Colonic mucosa (tissue), 4 donors: ENCODE measurements around the gene BICC1. TPM values are rescaled to one million over a fixed set of nuclear protein-coding genes. Genes with fewer than 3 reads are reported as not detected.

Experiments used
- DNase-seq: peaks from one replicate; pipeline ENCODE4 v3.0.0-alpha.2; 2020
- H3K27ac ChIP-seq: fragments of 200-600 bp; one replicate; pipeline ENCODE4 v1.8.0; 2021
- H3K27me3 ChIP-seq: fragments of 200-600 bp; one replicate; pipeline ENCODE4 v1.8.0; 2021
- H3K36me3 ChIP-seq: fragments of 200-600 bp; one replicate; pipeline ENCODE4 v1.8.0; 2021
- H3K4me1 ChIP-seq: fragments of 200-600 bp; one replicate; pipeline ENCODE4 v1.8.0; 2021; ENCODE audit warnings: mild to moderate bottlenecking
- H3K4me3 ChIP-seq: fragments of 200-600 bp; one replicate; pipeline ENCODE4 v1.8.0; 2021
- H3K9ac ChIP-seq, 2 donors: one replicate each; pipeline ENCODE4 v1.7.0; 2013; ENCODE audit warnings: control low read depth in 2 of 2, low read depth in 2 of 2, low read length in 2 of 2
- H3K9me3 ChIP-seq: fragments of 200-600 bp; one replicate; pipeline ENCODE4 v1.8.0; 2021
- CTCF ChIP-seq: fragments of 200-600 bp; IDR thresholded peaks from one replicate; pipeline ENCODE4 v1.8.0; 2022; ENCODE audit warnings: antibody characterized with exemption, mild to moderate bottlenecking
- intact Hi-C: fragments of 100-400 bp; cut with DNase I; formaldehyde crosslinking; loops from one replicate; pipeline ENCODE4 v1.14.1; 2022
- total RNA-seq, 2 donors: library from RNA; stranded (reverse); fragmentation: NEBNext Ultra II Directional in 1 of 2; extraction: Animal tissue kit (Norgen Biotek cat#: 25700) in 1 of 2; gene quantifications; one replicate each; pipeline ENCODE4 v1.2.1, GENCODE V29; 2021
- donor health status: healthy.
- donor health status: DM: no; HTN: no; CAD: no.
- donor health status: DM: no; HTN: no; CAD: no.

Gene BICC1
- total RNA-seq, 2 donors from 2014 or later, result 1.3 to 2.9 TPM

GRCh38 chr10:58660575-58661255 is 148.0 kb downstream of the BICC1 start:
- no peak overlapping the region for H3K27ac ChIP-seq
- no peak overlapping the region for H3K9ac ChIP-seq
- TF ChIP-seq CTCF, result no peak
- no peak overlapping the region for H3K4me3 ChIP-seq
- intact Hi-C loops, result no loop called here
- no peaks in the 10 kb centered on the region for H3K4me1 ChIP-seq
- DNase-seq, result no peak
- no peaks in the 10 kb centered on the region for H3K9me3 ChIP-seq
- H3K27me3 ChIP-seq, result no peaks in the 10 kb centered on the region
- H3K36me3 ChIP-seq, result no peaks in the 10 kb centered on the region

- DNase-seq, result no peak
- no peak overlapping the region for H3K4me3 ChIP-seq
- no peaks in the 10 kb centered on the region for H3K36me3 ChIP-seq
- intact Hi-C loops, result no loop called here
- H3K9ac ChIP-seq, result no peak overlapping the region
- H3K27ac ChIP-seq, result no peak overlapping the region
- no peaks in the 10 kb centered on the region for H3K4me1 ChIP-seq
- no peaks in the 10 kb centered on the region for H3K9me3 ChIP-seq
- no peak for TF ChIP-seq CTCF
- no peaks in the 10 kb centered on the region for H3K27me3 ChIP-seq
These were observed 148.7 kb downstream of the BICC1 start for GRCh38 chr10:58661336-58661735.

GRCh38 chr10:58661902-58662301 is 149.2 kb downstream of the BICC1 start:
- H3K4me1 ChIP-seq, result no peaks in the 10 kb centered on the region
- H3K9ac ChIP-seq, result no peak overlapping the region
- TF ChIP-seq CTCF, result no peak
- no peaks in the 10 kb centered on the region for H3K9me3 ChIP-seq
- H3K27me3 ChIP-seq, result no peaks in the 10 kb centered on the region
- intact Hi-C loops, result no loop called here
- no peak for DNase-seq
- H3K4me3 ChIP-seq, result no peak overlapping the region
- H3K27ac ChIP-seq, result no peak overlapping the region
- no peaks in the 10 kb centered on the region for H3K36me3 ChIP-seq

- H3K4me1 ChIP-seq, result no peaks in the 10 kb centered on the region
- no peaks in the 10 kb centered on the region for H3K27me3 ChIP-seq
- no peak overlapping the region for H3K27ac ChIP-seq
- H3K4me3 ChIP-seq, result no peak overlapping the region
- no peaks in the 10 kb centered on the region for H3K36me3 ChIP-seq
- no peak for TF ChIP-seq CTCF
- no peak for DNase-seq
- H3K9ac ChIP-seq, result no peak overlapping the region
- H3K9me3 ChIP-seq, result no peaks in the 10 kb centered on the region
- intact Hi-C loops, result no loop called here
These were observed 149.6 kb downstream of the BICC1 start for GRCh38 chr10:58662314-58662713.

GRCh38 chr10:58665361-58665760 is 152.7 kb downstream of the BICC1 start:
- no peaks in the 10 kb centered on the region for H3K9me3 ChIP-seq
- no peaks in the 10 kb centered on the region for H3K27me3 ChIP-seq
- DNase-seq, result no peak
- intact Hi-C loops, result no loop called here
- H3K27ac ChIP-seq, result no peak overlapping the region
- H3K36me3 ChIP-seq, result no peaks in the 10 kb centered on the region
- no peaks in the 10 kb centered on the region for H3K4me1 ChIP-seq
- H3K9ac ChIP-seq, result no peak overlapping the region
- no peak overlapping the region for H3K4me3 ChIP-seq
- TF ChIP-seq CTCF, result no peak
